Astrocyte (in vitro differentiated cells and primary cell): ENCODE data around the gene DPCD. TPM values are rescaled to one million over a fixed set of nuclear protein-coding genes. Genes with fewer than 3 reads are reported as not detected.

ENCODE experiments used
- DNase-seq: peaks from one replicate; pipeline ENCODE4 v3.0.0-alpha.2; 2010; ENCODE audit warnings: low read depth
- FAIRE-seq: peaks from 2 replicates; lab custom pipeline; 2011; peaks lifted over from hg19 to GRCh38; lab: Jason Lieb, UNC
- H2AFZ ChIP-seq: 2 replicates; pipeline ENCODE4 v1.6.0; 2012; ENCODE audit warnings: low read depth, low read length, inconsistent platforms
- H3K27ac ChIP-seq: 2 replicates; pipeline ENCODE4 v1.5.1; 2011; ENCODE audit warnings: low read depth, low read length, inconsistent platforms
- H3K27me3 ChIP-seq: 2 replicates; pipeline ENCODE4 v1.6.0; 2011; ENCODE audit warnings: low read length, inconsistent platforms; ENCODE audit not compliant: insufficient read depth
- H3K36me3 ChIP-seq: 2 replicates; pipeline ENCODE4 v1.5.1; 2011; ENCODE audit warnings: low read length, inconsistent platforms; ENCODE audit not compliant: insufficient read depth
- H3K4me1 ChIP-seq: 2 replicates; pipeline ENCODE4 v1.5.1; 2011; ENCODE audit warnings: low read length, inconsistent platforms; ENCODE audit not compliant: insufficient read depth
- H3K4me2 ChIP-seq: 2 replicates; pipeline ENCODE4 v1.6.0; 2012; ENCODE audit warnings: low read length, inconsistent platforms
- H3K4me3 ChIP-seq: 2 replicates; pipeline ENCODE4 v1.5.1; 2011; ENCODE audit warnings: low read depth, mild to moderate bottlenecking, low read length, inconsistent platforms; ENCODE audit not compliant: insufficient read depth
- H3K79me2 ChIP-seq: 2 replicates; pipeline ENCODE4 v1.6.0; 2012; ENCODE audit warnings: mild to moderate bottlenecking, low read length, inconsistent platforms; ENCODE audit not compliant: insufficient read depth
- H3K9ac ChIP-seq: 2 replicates; pipeline ENCODE4 v1.6.0; 2012; ENCODE audit warnings: mild to moderate bottlenecking, low read length, inconsistent platforms
- H3K9me3 ChIP-seq: 2 replicates; pipeline ENCODE4 v1.5.1; 2012; ENCODE audit warnings: low read depth, mild to moderate bottlenecking, low read length, inconsistent platforms; ENCODE audit not compliant: insufficient read depth
- H4K20me1 ChIP-seq: 2 replicates; pipeline ENCODE4 v1.6.0; 2012; ENCODE audit warnings: low read length, inconsistent platforms; ENCODE audit not compliant: insufficient read depth
- H3K27ac Mint-ChIP-seq: one replicate; pipeline ENCODE4 v1.8.0; 2021; ENCODE audit warnings: mild to moderate bottlenecking, mixed read lengths; ENCODE audit not compliant: unreplicated experiment
- H3K27me3 Mint-ChIP-seq: one replicate; pipeline ENCODE4 v1.8.0; 2021; ENCODE audit warnings: low read depth, mixed read lengths; ENCODE audit not compliant: unreplicated experiment
- H3K36me3 Mint-ChIP-seq: one replicate; pipeline ENCODE4 v1.8.0; 2021; ENCODE audit warnings: low read depth, mixed read lengths; ENCODE audit not compliant: unreplicated experiment
- H3K4me1 Mint-ChIP-seq: one replicate; pipeline ENCODE4 v1.8.0; 2021; ENCODE audit warnings: low read depth, mixed read lengths; ENCODE audit not compliant: unreplicated experiment
- H3K4me3 Mint-ChIP-seq: one replicate; pipeline ENCODE4 v1.8.0; 2021; ENCODE audit warnings: mild to moderate bottlenecking, moderate library complexity, mixed read lengths; ENCODE audit not compliant: unreplicated experiment
- H3K9me3 Mint-ChIP-seq: one replicate; pipeline ENCODE4 v1.8.0; 2021; ENCODE audit warnings: mild to moderate bottlenecking, mixed read lengths; ENCODE audit not compliant: unreplicated experiment
- CTCF ChIP-seq: IDR thresholded peaks from 2 replicates; pipeline ENCODE4 v1.5.1; 2011; ENCODE audit warnings: low read depth, mild to moderate bottlenecking, inconsistent platforms, low read length, moderate library complexity; ENCODE audit not compliant: insufficient read depth
- EZH2 ChIP-seq: IDR thresholded peaks from 2 replicates; pipeline ENCODE4 v1.6.1; 2012; ENCODE audit warnings: mild to moderate bottlenecking, low read length, inconsistent platforms; ENCODE audit not compliant: insufficient read depth
- total RNA-seq: library from RNA; stranded (reverse); gene quantifications from 2 replicates; pipeline ENCODE4 v1.2.1, GENCODE V29; 2021

The DPCD gene
- total RNA-seq, 1 donor from 2014 or later: 39.4 TPM

GRCh38 chr10:101643546-101643945, 55.4 kb downstream of the DPCD start:
- Histone ChIP-seq H3K27ac (no peak overlapping the region), H4K20me1 (peaks cover 26% of the 10 kb centered on the region), H3K4me1 (no peaks in the 10 kb centered on the region), H2AFZ (no peak overlapping the region), H3K36me3 (no peaks in the 10 kb centered on the region), H3K27me3 (no peaks in the 10 kb centered on the region), H3K4me3 (no peak overlapping the region), H3K4me2 (no peak overlapping the region), H3K9me3 (no peaks in the 10 kb centered on the region), H3K9ac (no peak overlapping the region), H3K79me2 (no peaks in the 10 kb centered on the region)
- Mint-ChIP-seq H3K4me3 (no peak overlapping the region), H3K9me3 (peaks cover 3% of the 10 kb centered on the region), H3K27ac (no peak overlapping the region), H3K27me3 (no peaks in the 10 kb centered on the region), H3K4me1 (peaks cover 4% of the 10 kb centered on the region), H3K36me3 (peaks cover 21% of the 10 kb centered on the region)
- no peak for DNase-seq
- FAIRE-seq: no peak
- TF ChIP-seq CTCF: no peak
- no peak for TF ChIP-seq EZH2

GRCh38 chr10:101644002-101644401, 55.9 kb downstream of the DPCD start:
- Mint-ChIP-seq H3K27ac (no peak overlapping the region), H3K4me1 (peaks cover 4% of the 10 kb centered on the region), H3K9me3 (peaks cover 3% of the 10 kb centered on the region), H3K4me3 (no peak overlapping the region), H3K27me3 (no peaks in the 10 kb centered on the region), H3K36me3 (peaks cover 22% of the 10 kb centered on the region)
- H3K36me3 ChIP-seq: no peaks in the 10 kb centered on the region
- no peak overlapping the region for H3K4me3 ChIP-seq
- TF ChIP-seq EZH2 (no peak), CTCF (no peak)
- peaks cover 24% of the 10 kb centered on the region for H4K20me1 ChIP-seq
- H3K9me3 ChIP-seq: no peaks in the 10 kb centered on the region
- FAIRE-seq (no peak), DNase-seq (no peak)
- no peak overlapping the region for H2AFZ ChIP-seq
- no peak overlapping the region for H3K4me2 ChIP-seq
- no peak overlapping the region for H3K9ac ChIP-seq
- H3K27ac ChIP-seq: no peak overlapping the region
- H3K27me3 ChIP-seq: no peaks in the 10 kb centered on the region
- H3K4me1 ChIP-seq: no peaks in the 10 kb centered on the region
- no peaks in the 10 kb centered on the region for H3K79me2 ChIP-seq

GRCh38 chr10:101645659-101646058, 57.5 kb downstream of the DPCD start:
- no peaks in the 10 kb centered on the region for H3K79me2 ChIP-seq

More at GRCh38 chr10:101645659-101646058, 57.5 kb downstream of the DPCD start:
- DNase-seq (no peak), FAIRE-seq (no peak)
- Histone ChIP-seq H3K9ac (no peak overlapping the region), H3K4me1 (no peaks in the 10 kb centered on the region), H3K4me2 (no peak overlapping the region), H3K36me3 (no peaks in the 10 kb centered on the region), H4K20me1 (peaks cover 21% of the 10 kb centered on the region), H3K27ac (no peak overlapping the region), H2AFZ (no peak overlapping the region), H3K9me3 (no peaks in the 10 kb centered on the region), H3K27me3 (no peaks in the 10 kb centered on the region), H3K4me3 (no peak overlapping the region)
- TF ChIP-seq EZH2: no peak
- no peak for TF ChIP-seq CTCF
- Mint-ChIP-seq H3K4me1 (peaks cover 4% of the 10 kb centered on the region), H3K4me3 (no peak overlapping the region), H3K27ac (no peak overlapping the region), H3K36me3 (peaks cover 18% of the 10 kb centered on the region), H3K9me3 (peaks cover 3% of the 10 kb centered on the region), H3K27me3 (no peaks in the 10 kb centered on the region)
